Measurements from ENCODE around the gene PRRT1B. TPM values are rescaled to one million over a fixed set of nuclear protein-coding genes. Genes with fewer than 3 reads are reported as not detected.

The PRRT1B gene
- total and polyA plus RNA-seq, 2 donors (not counting 1 experiment from before 2014, with no cell fraction given), result not detected

GRCh38 chr9:131516100-131516499 is 29.2 kb upstream of the PRRT1B start:
- H3K9ac ChIP-seq (ENCODE audit: insufficient read depth, low read length), result no peak overlapping the region
- H3K4me3 ChIP-seq (replicated peaks in 1 of 4; ENCODE audit: control extremely low read depth in 1 of 4, insufficient read depth in 1 of 4, low read depth in 3 of 4, low read length in 4 of 4), result no peak overlapping the region
- H4K20me1 ChIP-seq (ENCODE audit: control insufficient read depth, extremely low read depth, insufficient read depth, low read length), result no peaks in the 10 kb centered on the region
- H3K9me3 ChIP-seq (ENCODE audit: control insufficient read depth, insufficient read depth, low read depth, low read length), result no peaks in the 10 kb centered on the region
- H2AFZ ChIP-seq (ENCODE audit: low read length), result no peak overlapping the region
- no peaks in the 10 kb centered on the region for H3K79me2 ChIP-seq (ENCODE audit: control insufficient read depth, insufficient read depth, low read length)
- H3K27ac ChIP-seq (ENCODE audit: insufficient read depth, low read length), result no peak overlapping the region
- no peak overlapping the region for H3K4me2 ChIP-seq (ENCODE audit: extremely low read depth, insufficient read depth, low read length)
- no peaks in the 10 kb centered on the region for H3K4me1 ChIP-seq (ENCODE audit: control insufficient read depth, extremely low read depth, insufficient read depth, low read length)
- TF ChIP-seq EZH2 (IDR thresholded peaks at IDR 0.05; ENCODE audit: low read length, missing control alignments) (no peak), CTCF (conservative IDR thresholded peaks at IDR 0.05 in 1 of 2, IDR thresholded peaks at IDR 0.05 in 1 of 2; ENCODE audit: low read depth in 1 of 2, low read length in 2 of 2) (no peak)
- H3K27me3 ChIP-seq (ENCODE audit: control insufficient read depth, insufficient read depth, low read length), result no peaks in the 10 kb centered on the region
- H3K36me3 ChIP-seq (ENCODE audit: control insufficient read depth, insufficient read depth, low read length), result peaks cover 35% of the 10 kb centered on the region
- no peak for DNase-seq (ENCODE audit: low read depth in 2 of 2)

GRCh38 chr9:131516930-131517329 is 28.4 kb upstream of the PRRT1B start:
- Histone ChIP-seq H3K9ac (ENCODE audit: insufficient read depth, low read length) (no peak overlapping the region), H3K9me3 (ENCODE audit: control insufficient read depth, insufficient read depth, low read depth, low read length) (no peaks in the 10 kb centered on the region), H3K4me2 (ENCODE audit: extremely low read depth, insufficient read depth, low read length) (no peak overlapping the region), H3K27ac (ENCODE audit: insufficient read depth, low read length) (no peak overlapping the region), H3K36me3 (ENCODE audit: control insufficient read depth, insufficient read depth, low read length) (peaks cover 32% of the 10 kb centered on the region), H3K79me2 (ENCODE audit: control insufficient read depth, insufficient read depth, low read length) (no peaks in the 10 kb centered on the region), H4K20me1 (ENCODE audit: control insufficient read depth, extremely low read depth, insufficient read depth, low read length) (no peaks in the 10 kb centered on the region), H3K4me3 (replicated peaks in 1 of 4; ENCODE audit: control extremely low read depth in 1 of 4, insufficient read depth in 1 of 4, low read depth in 3 of 4, low read length in 4 of 4) (no peak overlapping the region), H2AFZ (ENCODE audit: low read length) (no peak overlapping the region), H3K4me1 (ENCODE audit: control insufficient read depth, extremely low read depth, insufficient read depth, low read length) (no peaks in the 10 kb centered on the region), H3K27me3 (ENCODE audit: control insufficient read depth, insufficient read depth, low read length) (no peaks in the 10 kb centered on the region)
- TF ChIP-seq EZH2 (IDR thresholded peaks at IDR 0.05; ENCODE audit: low read length, missing control alignments) (no peak), CTCF (conservative IDR thresholded peaks at IDR 0.05 in 1 of 2, IDR thresholded peaks at IDR 0.05 in 1 of 2; ENCODE audit: low read depth in 1 of 2, low read length in 2 of 2) (no peak)
- DNase-seq (ENCODE audit: low read depth in 2 of 2), result no peak

- Histone ChIP-seq H4K20me1 (ENCODE audit: control insufficient read depth, extremely low read depth, insufficient read depth, low read length) (no peaks in the 10 kb centered on the region), H3K79me2 (ENCODE audit: control insufficient read depth, insufficient read depth, low read length) (no peaks in the 10 kb centered on the region), H3K36me3 (ENCODE audit: control insufficient read depth, insufficient read depth, low read length) (peaks cover 34% of the 10 kb centered on the region), H3K4me1 (ENCODE audit: control insufficient read depth, extremely low read depth, insufficient read depth, low read length) (no peaks in the 10 kb centered on the region), H2AFZ (ENCODE audit: low read length) (no peak overlapping the region), H3K9me3 (ENCODE audit: control insufficient read depth, insufficient read depth, low read depth, low read length) (no peaks in the 10 kb centered on the region), H3K9ac (ENCODE audit: insufficient read depth, low read length) (no peak overlapping the region), H3K27me3 (ENCODE audit: control insufficient read depth, insufficient read depth, low read length) (no peaks in the 10 kb centered on the region), H3K27ac (ENCODE audit: insufficient read depth, low read length) (no peak overlapping the region), H3K4me2 (ENCODE audit: extremely low read depth, insufficient read depth, low read length) (no peak overlapping the region), H3K4me3 (replicated peaks in 1 of 4; ENCODE audit: control extremely low read depth in 1 of 4, insufficient read depth in 1 of 4, low read depth in 3 of 4, low read length in 4 of 4) (no peak overlapping the region)
- TF ChIP-seq CTCF (conservative IDR thresholded peaks at IDR 0.05 in 1 of 2, IDR thresholded peaks at IDR 0.05 in 1 of 2; ENCODE audit: low read depth in 1 of 2, low read length in 2 of 2) (no peak), EZH2 (IDR thresholded peaks at IDR 0.05; ENCODE audit: low read length, missing control alignments) (no peak)
- DNase-seq (ENCODE audit: low read depth in 2 of 2), result no peak
Measured at GRCh38 chr9:131517761-131518190, 27.5 kb upstream of the PRRT1B start.

Measured in fibroblast of lung (primary cell).